HG03097 (cell line): ENCODE data around the gene HMG20B.
"Not testable (repeated sequence)": the region's sequence is repeated elsewhere in the genome, so short reads cannot be mapped to it uniquely, and the experiment has no call there.

Experiments
- ATAC-seq: cut with Tn5 transposase; IDR thresholded peaks from one replicate; pipeline ENCODE4 v1.9.1; 2021; ENCODE audit not compliant: unreplicated experiment, low FRiP score

HMG20B gene

GRCh38 chr19:3578390-3578789 is 5.6 kb downstream of the HMG20B start:
- no peak for ATAC-seq

GRCh38 chr19:3580156-3580934 is 7.6 kb downstream of the HMG20B start:
- ATAC-seq = no peak

DNA sequence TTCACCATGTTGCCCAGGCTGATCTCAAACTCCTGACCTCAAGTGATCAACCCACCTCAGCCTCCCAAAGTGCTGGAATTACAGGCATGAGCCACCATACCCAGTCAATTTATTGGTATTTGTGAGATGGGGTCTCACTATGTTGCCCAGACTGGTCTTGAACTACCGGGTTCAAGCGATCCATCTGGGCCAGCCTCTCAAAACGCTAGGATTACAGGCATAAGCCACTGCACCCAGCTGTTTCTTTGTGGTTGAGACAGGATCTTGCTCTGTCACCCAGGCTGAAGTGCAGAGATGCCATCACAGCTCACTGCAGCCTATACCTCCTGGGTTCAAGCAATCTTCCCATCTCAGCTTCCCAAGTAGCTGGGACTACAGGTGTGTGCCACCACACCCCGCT is 9.0 kb downstream of the HMG20B start:
- not testable (repeated sequence) for ATAC-seq

DNA sequence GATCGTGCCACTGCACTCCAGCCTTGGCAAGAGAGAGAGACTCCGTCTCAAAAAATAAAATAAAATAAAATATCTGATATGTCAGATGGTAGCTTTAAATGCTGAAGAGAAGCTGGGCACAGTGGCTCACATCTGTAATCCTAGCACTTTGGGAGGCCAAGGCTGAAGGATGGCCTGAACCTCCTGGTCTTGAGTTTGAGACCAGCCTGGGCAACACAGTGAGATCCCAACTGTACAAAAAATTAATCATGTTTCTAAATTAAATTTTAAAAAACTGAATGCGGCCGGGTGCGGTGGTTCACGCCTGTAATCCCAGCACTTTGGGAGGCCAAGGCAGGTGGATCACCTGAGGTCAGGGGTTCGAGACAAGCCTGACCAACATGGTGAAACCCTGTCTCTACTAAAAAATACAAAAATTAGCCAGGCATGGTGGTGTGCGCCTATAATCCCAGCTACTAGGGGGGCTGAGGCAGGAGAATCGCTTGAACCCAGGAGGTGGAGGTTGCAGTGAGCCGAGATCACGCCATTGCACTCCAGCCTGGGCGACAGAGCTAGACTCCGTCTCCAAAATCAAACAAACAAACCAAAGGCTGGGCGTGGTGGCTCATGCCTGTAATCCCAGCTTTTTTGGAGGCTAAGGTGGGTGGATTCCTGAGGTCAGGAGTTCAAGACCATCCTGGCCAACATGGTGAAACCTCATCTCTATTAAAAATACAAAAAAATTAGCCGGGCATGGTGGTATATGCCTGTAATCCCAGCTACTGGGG is 11.5 kb downstream of the HMG20B start:
- not testable (repeated sequence) for ATAC-seq

GRCh38 chr19:3585301-3586126 is 12.8 kb downstream of the HMG20B start, which contains the start of gene GIPC3:
TSS of gene GIPC3 (plus strand) at chr19:3585478. CDS start at chr19:3585598, 120 bp downstream.
- no peak for ATAC-seq

- ATAC-seq = no peak
These were observed 13.4 kb downstream of the HMG20B start for GRCh38 chr19:3586127-3586626.

DNA sequence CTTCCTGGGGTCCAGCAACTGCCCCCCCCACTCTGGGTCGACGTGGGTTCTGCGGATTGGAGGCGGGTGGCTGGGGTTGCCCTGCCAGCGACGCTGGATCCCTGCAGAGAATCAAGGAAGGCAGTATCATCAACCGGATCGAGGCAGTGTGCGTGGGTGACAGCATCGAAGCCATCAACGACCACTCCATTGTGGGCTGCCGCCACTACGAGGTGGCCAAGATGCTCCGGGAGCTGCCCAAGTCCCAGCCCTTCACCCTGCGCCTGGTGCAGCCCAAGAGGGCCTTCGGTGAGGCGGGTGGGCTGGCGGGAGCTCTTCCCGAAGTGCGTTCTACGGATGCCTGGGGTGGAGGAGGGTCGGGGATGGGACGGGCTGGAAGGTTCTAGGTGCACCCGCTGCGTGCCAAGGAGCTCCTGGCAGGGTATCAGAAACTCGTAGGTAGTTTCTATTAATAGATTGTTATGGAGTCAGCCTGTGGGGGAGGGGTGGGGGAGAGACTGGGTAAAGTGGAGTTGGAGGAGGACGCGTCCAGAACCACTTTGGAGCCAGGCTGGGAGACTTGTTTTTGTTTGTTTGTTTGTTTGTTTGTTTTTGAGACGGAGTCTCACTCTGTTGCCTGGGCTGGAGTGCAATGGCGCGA is 14.1 kb downstream of the HMG20B start:
- ATAC-seq = no peak

GRCh38 chr19:3589439-3589838 is 16.7 kb downstream of the HMG20B start:
- no peak for ATAC-seq

GRCh38 chr19:3589949-3590348 is 17.2 kb downstream of the HMG20B start:
- ATAC-seq = no peak

DNA sequence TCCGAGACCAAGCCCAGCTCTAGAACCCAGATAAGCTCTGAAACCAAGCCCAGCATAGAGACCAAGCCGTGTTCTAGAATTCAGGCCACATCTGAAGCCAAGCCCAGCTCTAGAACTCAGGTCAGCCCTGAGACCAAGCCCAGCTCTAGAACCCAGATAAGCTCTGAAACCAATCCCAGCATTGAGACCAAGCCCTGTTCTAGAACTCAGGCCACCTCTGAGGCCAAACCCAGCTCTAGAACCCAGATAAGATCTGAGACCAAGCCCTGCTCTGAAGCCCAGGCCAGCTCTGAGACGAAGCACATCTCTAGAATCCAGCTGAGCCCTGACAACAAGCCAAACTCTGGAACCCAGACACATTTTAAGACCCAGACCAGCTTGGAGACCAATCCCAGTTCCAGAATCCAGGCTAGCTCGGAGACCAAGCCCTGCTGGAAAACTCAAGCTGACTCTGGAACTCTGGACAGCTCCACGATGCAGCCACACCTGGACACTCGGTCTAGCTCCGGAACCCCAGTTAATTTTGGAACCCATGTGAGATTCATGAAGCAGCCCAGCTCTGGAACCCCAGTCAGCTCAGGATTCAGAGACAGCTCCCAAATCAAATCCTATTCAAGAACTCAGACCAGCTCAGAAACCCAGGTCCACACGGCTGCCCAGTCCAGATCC is 18.4 kb downstream of the HMG20B start:
- ATAC-seq = no peak

DNA sequence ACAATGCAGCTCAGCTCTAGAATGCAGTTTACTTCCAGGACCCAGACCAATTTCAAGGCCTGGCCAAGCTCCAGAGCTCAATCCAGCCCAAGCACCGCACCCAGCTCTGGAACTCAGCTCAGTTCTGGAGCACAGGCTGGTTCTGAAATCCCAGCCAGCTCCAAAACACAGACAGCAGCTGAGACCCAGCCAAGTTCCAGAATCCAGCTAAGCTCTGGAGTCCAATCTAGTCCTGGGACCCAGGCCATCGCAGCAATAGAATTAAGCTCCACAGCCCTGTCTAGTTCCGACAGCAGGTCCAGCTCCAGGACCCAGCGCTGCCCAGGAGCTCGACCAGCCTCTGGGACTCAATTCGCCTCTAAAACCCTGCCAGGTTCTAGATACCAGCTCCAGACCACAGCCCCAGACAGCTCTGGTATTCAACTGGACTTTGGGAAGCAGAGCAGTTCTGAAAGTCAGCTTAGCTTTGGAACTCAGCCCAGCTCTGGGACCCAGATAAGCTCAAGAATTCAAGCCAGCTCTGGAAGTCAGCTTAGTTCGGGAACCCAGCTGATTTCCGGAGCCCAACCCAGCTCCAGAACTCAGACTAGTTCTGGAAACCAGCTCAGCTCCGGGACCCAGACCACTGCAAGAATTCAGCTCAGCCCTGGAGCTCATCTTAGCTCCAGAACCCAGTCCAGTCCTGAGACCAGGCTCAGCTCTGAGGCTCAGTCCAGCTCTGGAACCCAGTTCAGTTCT is 19.3 kb downstream of the HMG20B start:
- ATAC-seq = no peak

- no peak for ATAC-seq
These were observed 20.4 kb downstream of the HMG20B start for GRCh38 chr19:3593156-3593555.

GRCh38 chr19:3595521-3596061 is 22.8 kb downstream of the HMG20B start:
- no peak for ATAC-seq

DNA sequence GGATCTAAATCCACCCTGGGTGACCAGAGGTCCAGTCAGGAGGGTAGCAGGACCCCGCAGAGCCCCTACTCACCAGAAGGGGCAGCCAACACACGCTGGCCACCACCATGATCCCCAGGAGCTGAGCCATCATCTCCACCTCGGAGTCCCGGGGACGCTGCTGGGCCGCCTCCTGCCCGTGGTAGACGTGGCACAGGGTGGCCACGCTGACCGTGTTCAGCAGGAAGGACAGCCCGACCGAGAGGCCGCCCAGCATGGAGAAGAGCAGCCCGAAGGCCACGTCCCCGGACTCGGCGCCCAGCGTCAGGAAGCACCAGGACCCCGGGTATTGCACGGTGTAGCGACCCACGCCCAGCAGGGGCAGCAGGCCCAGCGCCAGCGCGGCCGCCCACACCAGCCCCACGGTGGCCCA is 27.0 kb downstream of the HMG20B start:
- no peak for ATAC-seq

- no peak for ATAC-seq
These were observed 28.3 kb downstream of the HMG20B start for GRCh38 chr19:3601021-3601420.

DNA sequence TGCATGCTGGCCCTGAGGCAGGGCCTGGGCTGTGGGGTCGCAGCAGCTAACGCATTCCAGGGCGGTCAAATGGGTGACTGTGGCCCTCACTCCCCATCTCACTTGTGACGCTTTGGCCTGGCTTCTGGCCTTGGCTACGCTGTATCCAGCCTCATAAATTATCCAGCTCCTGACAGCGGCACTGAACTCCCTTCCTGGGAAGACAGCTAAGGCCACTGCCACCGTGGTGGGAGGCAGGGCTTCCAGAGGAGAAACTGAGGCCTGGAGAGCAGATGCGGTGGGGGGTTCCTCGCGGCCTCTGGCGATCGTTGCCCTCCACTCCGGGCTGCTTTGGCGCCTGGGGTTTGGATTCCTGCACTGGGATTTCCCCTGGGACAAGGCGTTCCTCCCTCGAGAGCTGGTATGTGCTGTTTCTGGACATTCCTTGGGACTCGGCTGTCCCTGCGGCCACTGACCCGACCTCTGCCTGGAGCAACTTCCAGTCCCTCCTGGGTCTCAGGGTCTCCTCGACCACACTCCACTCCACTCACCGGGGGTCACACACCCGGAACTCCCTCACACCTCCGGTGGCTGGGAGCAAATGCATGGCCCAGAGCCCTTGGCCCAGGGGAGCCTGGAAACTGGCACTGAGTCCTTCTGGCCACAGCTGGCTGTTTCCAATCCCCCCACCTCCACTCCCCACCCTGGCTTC is 30.5 kb downstream of the HMG20B start:
- ATAC-seq = no peak

DNA sequence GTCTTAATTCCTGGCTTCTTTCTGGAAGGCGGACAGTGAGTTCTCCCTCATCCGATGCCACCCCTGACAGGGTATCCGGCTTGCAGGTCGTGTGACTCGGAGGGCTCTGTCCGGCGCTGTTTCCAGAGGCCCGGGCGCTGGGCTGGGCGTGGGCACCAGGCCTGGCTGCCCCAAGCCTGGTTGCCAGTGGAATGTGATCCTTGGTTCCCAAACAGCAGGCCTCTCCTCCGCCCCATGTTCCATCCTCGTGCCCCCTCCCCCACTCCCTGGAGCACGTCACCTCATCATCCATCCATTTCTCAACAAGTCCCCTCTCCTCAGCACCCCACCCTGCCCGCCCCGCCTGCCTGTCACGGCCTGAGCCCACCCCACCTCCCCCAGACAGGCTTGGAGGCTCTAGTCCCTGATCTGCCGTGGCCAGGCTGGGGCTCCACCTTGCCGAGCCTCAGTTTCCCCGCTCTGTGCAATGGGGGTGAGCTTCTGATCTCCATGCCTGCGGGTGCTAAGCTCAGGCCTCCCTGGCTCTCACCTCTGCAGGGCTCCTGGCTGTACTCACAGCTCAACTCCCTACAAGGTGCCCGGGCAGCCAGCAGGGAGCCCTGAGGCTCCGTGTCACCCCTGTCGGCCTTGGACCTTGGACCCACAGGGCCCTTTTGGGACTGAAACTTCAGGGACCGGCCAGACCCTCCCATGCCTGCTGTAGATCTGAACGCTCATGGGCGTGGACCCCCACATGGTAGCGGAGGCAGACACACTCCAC is 31.7 kb downstream of the HMG20B start:
- ATAC-seq = no peak

DNA sequence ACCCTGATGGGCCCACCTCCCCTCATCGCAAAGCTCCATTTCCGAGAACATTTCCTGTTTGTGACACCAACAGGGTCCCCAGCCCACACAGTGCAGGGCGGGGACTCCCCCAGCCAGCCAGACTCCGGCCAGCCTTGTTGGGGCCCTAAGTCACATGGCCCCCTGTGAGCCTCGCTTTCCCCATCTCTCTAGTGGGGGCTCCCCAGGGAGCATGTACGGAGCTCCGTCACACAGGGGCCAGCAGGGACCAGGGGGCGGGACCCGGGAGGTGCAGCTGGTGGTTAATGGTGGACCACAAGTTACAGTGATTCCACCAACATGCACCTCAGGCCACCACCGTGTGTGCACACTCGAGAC is 32.2 kb downstream of the HMG20B start:
- no peak for ATAC-seq
